HepG2 (cell line): ENCODE data around the gene DISP2. TPM values are rescaled to one million over a fixed set of nuclear protein-coding genes. Genes with fewer than 3 reads are reported as not detected.

Experiments
- ATAC-seq: fragments of 200-7000 bp; cut with Tn5 transposase; 3 replicates; pipeline ENCODE4 v1.9.1; 2020; ENCODE audit warnings: mild to moderate bottlenecking, moderate library complexity
- BruUV-seq: library from RNA; stranded (reverse); fragments of 400-500 nt; replicated peaks from 2 replicates; lab custom pipeline; 2021; lab: Mats Ljungman, UMichigan
- CTCF ChIA-PET: fragments of 300-600 bp; formaldehyde crosslinking; extraction: SDS; loops from one replicate; lab custom pipeline; 2021; ENCODE audit warnings: low total read pairs, inconsistent platforms, low intra/inter-chr PET ratio; lab: Yijun Ruan, JAX
- POLR2A ChIA-PET: fragments of 350-600 bp; sonication (Branson Sonifier 250); formaldehyde crosslinking; loops from one replicate; lab custom pipeline; 2020; ENCODE audit warnings: antibody characterized with exemption, inconsistent platforms; lab: Yijun Ruan, JAX
- DNase-seq: peaks from one replicate; pipeline ENCODE4 v3.0.0-alpha.2; 2015; ENCODE audit warnings: low spot score
- FAIRE-seq: peaks from 3 replicates; lab custom pipeline; 2011; peaks lifted over from hg19 to GRCh38; lab: Jason Lieb, UNC
- H2AFZ ChIP-seq: one replicate; pipeline ENCODE4 v1.6.1; 2011; ENCODE audit warnings: low read length, inconsistent platforms
- H3K27ac ChIP-seq: fragments of 300-600 bp; 3 replicates; pipeline ENCODE4 v1.8.0; 2011; ENCODE audit warnings: mixed run types, mild to moderate bottlenecking, mixed read lengths, low read length, inconsistent platforms; ENCODE audit not compliant: insufficient read depth; ENCODE audit errors: extremely low read length
- H3K27me3 ChIP-seq, 2 experiments: fragments of 200-600 bp in 1 of 2; 2 replicates in 1 of 2; 3 replicates in 1 of 2; pipeline versions ENCODE4 v1.6.0 to v1.8.0; 2011; ENCODE audit warnings: low read length in 2 of 2, mild to moderate bottlenecking in 2 of 2, moderate library complexity in 2 of 2, inconsistent platforms in 1 of 2; ENCODE audit not compliant: insufficient read depth in 2 of 2, control insufficient read depth in 1 of 2
- H3K36me3 ChIP-seq, 2 experiments: fragments of 200-600 bp in 1 of 2; replicated peaks in 1 of 2; 2 replicates in 1 of 2; 3 replicates in 1 of 2; pipeline versions ENCODE4 v1.5.1 to v1.8.0; 2011; ENCODE audit warnings: low read length in 2 of 2, inconsistent platforms in 1 of 2; ENCODE audit not compliant: insufficient read depth in 2 of 2, control insufficient read depth in 1 of 2
- H3K4me1 ChIP-seq: 2 replicates; pipeline ENCODE4 v1.5.1; 2012; ENCODE audit warnings: low read length, inconsistent platforms; ENCODE audit not compliant: insufficient read depth
- H3K4me2 ChIP-seq: 2 replicates; pipeline ENCODE4 v1.6.0; 2011; ENCODE audit warnings: low read depth, low read length, inconsistent platforms
- H3K4me3 ChIP-seq, 3 experiments: fragments of 200-600 bp in 1 of 3; sonication (generic), shearing (Covaris generic) in 1 of 3; replicated peaks in 1 of 3; 2 replicates each; pipeline ENCODE4 v1.5.1; 2011 to 2016; ENCODE audit warnings: low read length in 3 of 3, inconsistent platforms in 2 of 3, low read depth in 2 of 3, mild to moderate bottlenecking in 2 of 3, control low read depth in 1 of 3, mixed read lengths in 1 of 3; ENCODE audit not compliant: insufficient read depth in 1 of 3
- H3K79me2 ChIP-seq: one replicate; pipeline ENCODE4 v1.6.1; 2011; ENCODE audit warnings: low read length, inconsistent platforms; ENCODE audit not compliant: insufficient read depth
- H3K9ac ChIP-seq: 2 replicates; pipeline ENCODE4 v1.6.0; 2011; ENCODE audit warnings: mild to moderate bottlenecking, low read depth, low read length, inconsistent platforms; ENCODE audit not compliant: insufficient read depth
- H3K9me3 ChIP-seq: 2 replicates; pipeline ENCODE4 v1.5.1; 2012; ENCODE audit warnings: mild to moderate bottlenecking, low read length
- H4K20me1 ChIP-seq: 2 replicates; pipeline ENCODE4 v1.6.0; 2011; ENCODE audit warnings: inconsistent platforms, mild to moderate bottlenecking, low read length, moderate library complexity; ENCODE audit not compliant: insufficient read depth
- JUND ChIP-seq: sonication (generic); formaldehyde crosslinking; IDR thresholded peaks from 2 replicates; pipeline ENCODE4 v1.8.0; 2022; ENCODE audit warnings: mild to moderate bottlenecking, missing genetic modification reagents
- TEAD2 ChIP-seq: sonication (generic); formaldehyde crosslinking; IDR thresholded peaks from 2 replicates; pipeline ENCODE4 v1.9.0; 2021; ENCODE audit warnings: missing genetic modification reagents
- ZNF687 ChIP-seq: sonication (generic); formaldehyde crosslinking; IDR thresholded peaks from 2 replicates; pipeline ENCODE4 v1.5.1; 2020; ENCODE audit warnings: mild to moderate bottlenecking, missing genetic modification reagents, moderate library complexity
- WGBS: methylation state at CpG from one replicate; pipeline ENCODE4 v1.1.6; 2017; ENCODE audit warnings: low lambda C conversion rate; 5-methylcytosine and 5-hydroxymethylcytosine counted together
- in situ Hi-C: cut with HindIII; loops from 2 replicates; pipeline ENCODE4 v1.10.0; 2017; ENCODE audit warnings: low pct_unique_long_range_greater_than_20kb; ENCODE audit not compliant: extremely low pct_ligation_motif_present
- intact Hi-C: fragments of 100-400 bp; cut with micrococcal nuclease; formaldehyde crosslinking; loops from one replicate; pipeline ENCODE4 v1.10.0; 2022; ENCODE audit not compliant: unreplicated experiment
- polyA plus RNA-seq, 8 experiments: library from polyadenylated mRNA; depleted of rRNA in 3 of 8; stranded (reverse) in 7 of 8; unstranded in 1 of 8; fragments of >200 nt; fragmentation: Illumina TruSeq in 4 of 8; extraction: Trizol in 4 of 8; gene quantifications; 2 replicates each; pipeline versions ENCODE4 v1.2.1 to v1.2.3, GENCODE V29; 2011 to 2016; ENCODE audit warnings: low read depth in 4 of 8, missing spikeins in 1 of 8, mixed read lengths in 1 of 8; ENCODE audit not compliant: insufficient read depth in 1 of 8
- total RNA-seq, 5 experiments: library from RNA; depleted of rRNA; stranded (reverse); fragments of >200 nt; fragmentation: Illumina TruSeq; extraction: Trizol; gene quantifications; 2 replicates each; pipeline ENCODE4 v1.2.3, GENCODE V29; 2016; ENCODE audit warnings: low read depth in 1 of 5

Gene DISP2
- total and polyA plus RNA-seq, 2 of the 13 experiments (the other 11 are each of a cell fraction or from before 2014, with no cell fraction given), result 0.09 to 0.32 TPM

GRCh38 chr15:40333922-40334492, 24.0 kb upstream of the DISP2 start:
- H3K27ac ChIP-seq, result no peak overlapping the region
- no peaks in the 10 kb centered on the region; a peak in 1 of 5 replicates for H3K36me3 ChIP-seq
- ATAC-seq (no peak), DNase-seq (no peak), FAIRE-seq (no peak)
- peak; percentile 22; the same call in 1 of the 2 replicates for TF ChIP-seq ZNF687 (CRISPR knock-in tag)
- no peak for TF ChIP-seq TEAD2 (CRISPR knock-in tag)
- no peak for TF ChIP-seq JUND (CRISPR knock-in tag)
- no peaks in the 10 kb centered on the region for H3K27me3 ChIP-seq
- no peak overlapping the region for H3K9ac ChIP-seq
- BruUV-seq, result no TSS peak
- in situ Hi-C loops, result no loop called here
- peaks cover 22% of the 10 kb centered on the region for H3K4me1 ChIP-seq
- intact Hi-C loops, result no loop called here
- peak overlapping the region; percentile 12; the same call in 1 of the 2 replicates for H3K4me2 ChIP-seq
- H4K20me1 ChIP-seq, result peaks cover 4% of the 10 kb centered on the region; the same call in 1 of the 2 replicates
- H3K4me3 ChIP-seq, result no peak overlapping the region
- ChIA-PET POLR2A (interaction anchor here (0.8 to 1.3 kb wide), 2 partner anchors 9 to 11 kb away, joined by 3 read pairs; partner anchors contain the start of gene INAFM2), CTCF (no interaction called here)
- H3K9me3 ChIP-seq, result no peaks in the 10 kb centered on the region
- H3K79me2 ChIP-seq, result no peaks in the 10 kb centered on the region
- H2AFZ ChIP-seq, result no peak overlapping the region
- 57% methylated on average over 9 of the region's 12 CpGs for WGBS
